ENCODE data around the gene HYAL3.

Gene HYAL3

DNA sequence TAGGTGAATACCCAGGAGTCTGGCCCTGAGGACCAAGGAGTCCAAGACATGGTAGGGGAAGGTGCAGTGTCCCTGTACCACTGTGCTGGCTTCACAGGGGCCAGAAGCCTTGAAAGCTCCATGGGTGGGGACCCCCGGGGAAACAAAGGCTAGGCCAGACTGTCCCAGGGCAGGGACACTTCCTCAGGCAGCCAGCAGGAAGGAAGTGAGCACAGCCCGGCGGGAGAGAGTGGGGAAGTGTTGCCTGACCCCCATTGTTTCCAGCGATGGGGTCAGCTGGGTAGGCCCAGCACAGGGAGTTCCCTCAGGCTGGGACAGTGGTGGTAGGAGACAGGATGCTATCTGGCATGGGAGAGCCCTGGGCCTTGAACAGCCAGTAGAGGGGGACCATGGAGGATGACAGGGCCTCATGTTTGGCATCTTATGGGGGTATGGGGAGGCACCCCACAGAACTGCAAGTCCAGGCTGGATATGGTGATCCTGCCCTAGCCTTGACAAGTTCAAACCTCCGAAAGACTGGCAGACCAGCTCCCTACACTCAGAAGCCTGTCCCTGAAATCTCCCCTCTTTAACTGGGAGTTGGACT, 24.5 kb upstream of the HYAL3 start:
- no peak for TF ChIP-seq GATA3 (IDR thresholded peaks at IDR 0.05; ENCODE audit: low read depth, low read length)

DNA sequence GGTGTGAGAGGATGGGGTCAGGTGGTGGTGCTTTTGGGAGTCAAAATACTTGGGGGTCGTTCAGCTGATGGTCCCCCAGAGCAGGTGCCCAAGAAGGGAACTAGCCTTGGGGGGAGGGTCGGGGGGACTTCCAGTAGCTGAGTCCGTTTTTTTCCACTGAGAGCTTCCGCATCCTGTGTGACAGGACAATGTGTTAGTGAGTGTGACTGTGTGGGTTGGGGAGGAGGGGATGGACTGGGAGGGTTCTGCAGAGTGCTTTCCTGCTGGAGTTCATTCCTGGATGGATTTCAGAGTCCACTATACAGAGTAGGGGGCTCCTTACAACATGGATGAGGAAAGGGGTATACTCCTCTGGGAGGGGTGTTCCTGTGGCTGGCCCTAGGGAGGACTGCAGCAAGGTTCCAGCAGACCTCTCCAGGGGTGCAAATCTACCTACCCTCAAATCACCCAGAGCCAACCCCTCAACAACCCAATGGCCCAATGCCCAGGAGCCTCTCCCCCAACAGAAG, 23.9 kb upstream of the HYAL3 start:
- TF ChIP-seq GATA3 (IDR thresholded peaks at IDR 0.05; ENCODE audit: low read depth, low read length): no peak
- no peak for TF ChIP-seq GATA2 (IDR thresholded peaks at IDR 0.05; ENCODE audit: low read depth, low read length)

DNA sequence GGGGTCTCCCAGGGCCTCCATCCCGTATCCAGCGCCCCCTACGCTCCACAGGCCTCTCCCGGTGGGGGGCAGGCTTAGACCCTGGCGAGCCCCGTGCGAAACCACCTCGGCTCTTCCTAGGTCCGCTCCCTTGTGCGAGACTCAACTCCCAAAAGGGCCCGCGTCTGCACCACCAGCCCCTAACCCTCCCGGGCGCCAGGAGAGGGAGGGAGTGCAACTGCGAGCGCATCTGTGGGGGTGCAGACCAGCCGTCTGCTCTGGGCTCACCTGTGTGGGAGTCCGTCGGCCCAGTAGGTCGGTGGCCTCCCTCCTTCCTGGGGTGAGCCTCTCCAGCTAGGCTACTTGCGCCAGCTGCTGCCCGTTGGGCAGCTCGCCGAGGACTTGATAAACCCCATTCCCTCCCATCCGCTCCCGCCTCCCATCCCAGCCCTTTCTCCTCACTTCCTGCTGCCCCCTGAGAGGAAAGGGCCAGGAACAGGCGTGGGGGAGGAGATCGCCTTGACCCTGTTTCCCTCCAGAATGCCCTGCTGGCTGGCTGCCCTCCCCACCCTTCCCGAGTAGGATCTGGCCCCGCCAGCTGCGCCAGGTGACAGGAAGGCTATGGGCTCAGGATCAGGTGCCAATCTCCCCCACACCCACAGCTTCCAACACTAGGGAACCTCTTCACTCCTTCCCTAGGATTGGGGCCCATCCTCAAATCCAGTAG, 23.3 kb upstream of the HYAL3 start, which contains the start of gene HYAL2:
HYAL2 (minus strand) TSS at position 360 of the 706 bp plus-strand sequence. CDS start 2,256 bp downstream, outside the sequence.
- no peak for TF ChIP-seq GATA2 (IDR thresholded peaks at IDR 0.05; ENCODE audit: low read depth, low read length)
- TF ChIP-seq GATA3 (IDR thresholded peaks at IDR 0.05; ENCODE audit: low read depth, low read length): no peak

DNA sequence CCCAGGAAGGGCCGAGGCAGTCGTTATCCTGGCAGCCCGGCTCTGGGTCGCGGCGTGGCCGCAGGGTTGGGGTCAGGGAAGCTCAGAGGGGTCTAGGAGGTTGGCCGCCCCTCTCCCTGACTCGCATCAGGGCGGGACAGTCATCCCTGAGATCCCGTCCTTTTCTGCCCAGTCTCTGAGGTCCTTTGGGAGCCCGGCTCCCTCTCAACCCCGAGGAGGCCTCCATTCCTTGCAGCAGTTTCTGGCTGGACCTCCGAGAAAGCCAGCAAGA, 22.8 kb upstream of the HYAL3 start:
- no peak for TF ChIP-seq GATA3 (IDR thresholded peaks at IDR 0.05; ENCODE audit: low read depth, low read length)

DNA sequence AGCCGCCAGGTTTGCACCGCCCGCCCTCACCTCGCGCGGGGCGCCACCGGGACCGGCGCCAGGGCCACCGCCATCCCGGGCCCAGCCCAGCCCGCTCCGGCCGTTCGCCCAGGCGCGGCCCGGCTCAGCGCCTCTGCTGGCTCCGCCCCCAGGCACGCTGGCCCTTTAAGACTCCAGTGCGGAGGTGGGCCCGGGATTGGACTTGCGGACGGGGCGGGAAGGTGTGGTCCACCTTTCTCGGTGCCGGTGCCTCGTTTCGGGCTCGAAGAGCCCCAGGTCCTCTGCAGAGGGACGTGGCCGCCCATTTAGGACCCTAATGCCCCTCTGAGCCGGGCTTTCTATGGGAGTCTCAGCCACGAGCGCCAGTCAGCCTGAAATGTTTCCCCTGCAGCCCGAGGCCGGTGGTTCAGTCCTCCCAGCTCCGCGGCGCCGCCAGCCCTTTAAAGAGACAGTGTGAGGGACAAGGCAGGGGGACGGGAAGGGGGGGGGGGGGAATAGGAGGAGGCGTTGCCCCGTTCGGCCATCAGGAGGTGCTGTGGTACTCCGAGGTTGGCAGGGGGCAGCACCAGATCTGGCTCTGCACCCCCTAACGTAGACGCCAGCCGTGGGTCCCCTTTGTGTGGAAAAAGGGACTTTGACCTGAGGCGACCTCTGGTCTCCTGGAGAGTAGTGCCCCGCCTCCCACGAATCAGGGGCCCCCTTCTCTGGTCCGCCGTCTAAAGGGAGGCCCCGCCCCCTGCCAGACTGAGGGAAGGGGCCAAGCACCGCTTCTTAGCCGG, 22.3 kb upstream of the HYAL3 start:
- TF ChIP-seq GATA3 (IDR thresholded peaks at IDR 0.05; ENCODE audit: low read depth, low read length) (no peak), GATA2 (IDR thresholded peaks at IDR 0.05; ENCODE audit: low read depth, low read length) (peak; percentile 18; the same call in 1 of the 2 replicates)

DNA sequence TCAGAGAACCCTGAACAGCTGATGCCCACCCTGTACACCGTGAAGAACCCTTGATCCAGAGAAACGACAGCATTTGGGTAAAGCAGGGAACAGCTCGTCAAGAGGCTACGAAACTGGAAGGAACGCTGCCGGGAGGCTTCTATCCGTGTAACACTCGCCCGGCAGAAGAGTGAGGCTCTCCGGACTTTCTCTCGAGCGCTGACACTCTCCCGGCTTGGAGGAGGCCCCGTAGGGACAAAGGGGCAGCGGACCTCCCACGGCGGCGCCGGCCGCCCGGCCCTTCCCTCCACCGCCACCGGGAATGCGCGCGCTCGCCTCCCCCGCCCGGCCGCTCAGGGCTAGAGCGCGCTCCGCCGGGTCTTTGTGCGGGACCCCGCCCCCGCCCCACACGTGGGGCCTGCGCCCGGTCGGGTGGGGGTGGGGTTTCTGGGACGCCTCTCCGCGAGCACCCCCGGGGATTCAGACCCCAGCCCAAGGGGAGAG, 21.7 kb upstream of the HYAL3 start:
- TF ChIP-seq GATA2 (IDR thresholded peaks at IDR 0.05; ENCODE audit: low read depth, low read length): no peak
- TF ChIP-seq GATA3 (IDR thresholded peaks at IDR 0.05; ENCODE audit: low read depth, low read length): no peak

DNA sequence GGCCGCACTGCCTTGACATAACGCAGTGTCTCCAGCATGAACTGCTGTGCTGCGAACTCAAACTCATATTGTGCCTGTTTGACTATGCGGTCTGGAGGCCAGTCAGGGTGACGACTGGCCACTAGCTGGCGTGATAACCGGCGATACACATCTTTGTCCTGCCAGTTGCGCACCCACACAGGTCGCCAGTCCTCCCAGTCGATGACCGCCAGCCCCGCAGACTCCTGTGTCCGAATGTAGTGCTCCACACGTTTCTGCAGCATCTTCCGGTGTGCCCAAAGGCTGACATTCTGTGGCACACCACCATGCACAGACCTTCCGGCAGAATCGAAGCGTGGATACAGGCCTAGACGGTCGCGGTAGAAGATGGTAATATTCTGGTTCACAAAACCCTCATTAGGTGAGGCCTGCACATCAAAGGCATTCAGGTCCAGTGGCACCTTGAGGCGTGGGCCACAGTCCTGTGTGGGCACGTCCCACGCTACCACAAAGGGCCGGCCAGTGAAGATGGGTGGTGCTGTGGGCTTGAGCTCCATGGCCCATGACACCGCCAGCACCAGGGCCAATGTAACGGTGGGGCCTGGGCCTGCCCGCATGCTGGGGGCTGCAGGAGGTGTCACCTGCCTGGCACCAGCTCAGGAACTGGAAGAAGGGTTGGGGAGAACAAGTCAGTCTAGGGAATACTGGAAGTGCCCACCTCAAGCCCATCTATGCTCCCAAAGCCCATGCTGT, 20.9 kb upstream of the HYAL3 start:
- no peak for TF ChIP-seq GATA2 (IDR thresholded peaks at IDR 0.05; ENCODE audit: low read depth, low read length)
- no peak for TF ChIP-seq GATA3 (IDR thresholded peaks at IDR 0.05; ENCODE audit: low read depth, low read length)

DNA sequence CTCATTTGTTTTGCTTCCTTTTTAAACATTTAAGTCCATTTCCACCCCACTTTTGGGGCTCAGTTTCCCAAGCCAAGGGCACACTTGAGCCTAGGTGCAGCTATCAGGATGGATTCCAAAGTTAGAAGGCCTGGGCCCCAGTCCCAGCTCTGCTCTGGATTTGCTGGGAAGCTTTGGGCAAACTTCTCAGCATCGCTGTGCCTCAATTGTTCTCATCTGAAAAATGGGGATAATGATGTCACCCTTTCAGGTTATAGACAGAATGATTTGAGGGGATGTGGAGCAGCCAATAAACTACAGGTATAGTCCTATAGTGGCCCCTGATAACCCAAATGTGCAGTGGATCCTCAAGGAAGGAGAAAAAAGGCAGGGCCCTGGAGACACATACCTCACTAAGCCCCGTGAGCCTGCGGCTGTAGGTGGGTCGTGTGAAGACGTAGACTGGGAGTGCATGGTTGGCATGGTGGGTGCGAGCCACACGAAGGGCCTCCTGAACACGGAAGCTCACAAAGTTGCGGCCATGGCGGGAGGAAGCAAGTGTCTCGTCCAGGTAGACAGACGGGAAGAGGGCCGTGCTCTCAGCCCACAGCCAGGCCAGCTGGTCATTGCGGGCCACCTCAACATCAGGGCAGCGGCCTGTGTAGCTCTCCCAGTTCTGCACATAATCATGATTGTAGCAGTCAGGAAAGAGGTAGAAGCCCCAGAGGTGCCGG, 20.1 kb upstream of the HYAL3 start:
- no peak for TF ChIP-seq GATA3 (IDR thresholded peaks at IDR 0.05; ENCODE audit: low read depth, low read length)
- TF ChIP-seq GATA2 (IDR thresholded peaks at IDR 0.05; ENCODE audit: low read depth, low read length): no peak

DNA sequence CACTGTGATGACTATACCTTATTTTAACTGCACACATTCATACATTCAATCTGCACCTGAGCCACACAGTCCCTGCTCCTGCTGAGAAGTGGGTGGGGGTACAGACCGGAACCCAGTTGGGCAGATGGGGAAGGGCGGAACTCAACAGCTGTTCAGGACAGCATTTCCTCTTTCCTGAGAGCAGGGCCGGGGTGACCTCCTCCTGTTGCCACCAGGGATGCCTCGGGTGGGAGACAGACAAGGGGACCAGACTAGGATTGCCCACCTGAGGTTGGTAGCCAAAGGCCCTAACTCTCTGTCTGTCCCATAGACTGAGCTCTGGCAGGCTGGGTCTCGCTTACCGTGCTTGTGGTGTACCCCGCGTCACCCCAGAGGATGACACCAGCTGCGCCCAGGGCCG, 19.4 kb upstream of the HYAL3 start:
- TF ChIP-seq GATA3 (IDR thresholded peaks at IDR 0.05; ENCODE audit: low read depth, low read length): no peak
- no peak for TF ChIP-seq GATA2 (IDR thresholded peaks at IDR 0.05; ENCODE audit: low read depth, low read length)

DNA sequence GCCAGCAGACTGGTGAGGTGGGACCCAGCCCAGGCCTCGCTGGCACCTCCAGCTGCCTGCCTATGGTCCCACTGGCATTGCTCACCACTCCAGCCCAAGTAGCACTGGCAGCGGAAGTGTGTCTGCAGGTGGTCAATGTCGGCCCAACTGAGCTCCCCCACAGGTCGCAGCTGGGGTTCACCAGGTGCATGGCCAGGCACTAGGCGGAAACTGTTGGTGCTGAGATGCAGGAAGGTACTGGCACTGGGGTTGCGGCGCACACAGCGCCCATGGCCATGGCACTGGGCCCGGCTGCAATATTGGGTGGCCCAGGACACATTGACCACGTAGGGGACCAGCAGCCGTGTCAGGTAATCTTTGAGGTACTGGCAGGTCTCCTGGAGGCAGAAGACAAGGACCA, 19.0 kb upstream of the HYAL3 start:
- TF ChIP-seq GATA2 (IDR thresholded peaks at IDR 0.05; ENCODE audit: low read depth, low read length) (no peak), GATA3 (IDR thresholded peaks at IDR 0.05; ENCODE audit: low read depth, low read length) (no peak)

DNA sequence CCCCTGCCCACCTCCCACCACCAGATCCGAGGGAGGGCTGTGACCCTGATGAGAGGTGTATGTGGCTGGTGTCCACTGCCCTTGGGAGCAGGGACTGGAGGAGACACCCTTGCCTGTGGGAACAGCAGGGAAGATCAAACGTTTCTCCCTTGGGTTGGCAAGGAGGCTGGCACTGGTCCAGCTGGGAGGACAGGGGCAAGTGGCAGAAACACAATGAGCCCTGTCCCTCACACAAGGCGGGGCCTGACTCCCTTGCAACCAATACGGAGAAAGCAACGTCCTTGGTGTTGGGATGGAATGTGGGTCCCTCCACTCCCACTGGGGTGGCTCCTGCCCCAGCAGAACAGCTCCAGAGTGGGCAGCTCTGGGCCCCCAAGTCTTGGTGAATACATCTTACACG, 18.1 kb upstream of the HYAL3 start:
- TF ChIP-seq GATA3 (IDR thresholded peaks at IDR 0.05; ENCODE audit: low read depth, low read length): no peak

DNA sequence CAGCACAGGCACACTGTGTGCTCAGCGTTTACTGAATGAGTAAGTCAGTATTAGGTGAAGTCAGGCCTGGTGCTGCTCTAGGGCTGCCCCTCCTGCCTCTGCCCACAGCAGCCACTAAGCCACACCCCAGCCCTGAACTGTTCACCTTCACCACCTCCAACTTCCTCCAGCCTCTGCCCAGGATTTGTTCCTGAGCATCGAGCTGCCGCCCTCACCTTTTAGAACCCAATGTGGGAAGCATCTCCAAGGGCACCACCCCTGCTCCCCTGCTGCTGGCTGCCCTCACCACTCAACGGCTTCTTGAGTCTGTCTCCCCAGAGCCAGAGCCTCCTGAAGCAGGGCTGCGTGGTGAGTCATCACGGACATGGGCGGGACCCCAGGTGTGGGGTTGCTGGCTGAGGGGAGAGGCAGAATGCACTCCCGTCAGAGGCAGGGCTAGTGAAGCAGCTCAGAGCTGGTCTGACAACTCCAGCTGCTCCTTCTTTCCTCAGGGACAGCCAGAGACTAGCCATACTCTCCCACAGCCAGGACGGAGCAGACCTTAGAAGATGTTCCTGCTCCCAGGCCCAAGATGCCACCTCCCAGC, 17.5 kb upstream of the HYAL3 start:
- no peak for TF ChIP-seq GATA2 (IDR thresholded peaks at IDR 0.05; ENCODE audit: low read depth, low read length)
- TF ChIP-seq GATA3 (IDR thresholded peaks at IDR 0.05; ENCODE audit: low read depth, low read length): no peak

DNA sequence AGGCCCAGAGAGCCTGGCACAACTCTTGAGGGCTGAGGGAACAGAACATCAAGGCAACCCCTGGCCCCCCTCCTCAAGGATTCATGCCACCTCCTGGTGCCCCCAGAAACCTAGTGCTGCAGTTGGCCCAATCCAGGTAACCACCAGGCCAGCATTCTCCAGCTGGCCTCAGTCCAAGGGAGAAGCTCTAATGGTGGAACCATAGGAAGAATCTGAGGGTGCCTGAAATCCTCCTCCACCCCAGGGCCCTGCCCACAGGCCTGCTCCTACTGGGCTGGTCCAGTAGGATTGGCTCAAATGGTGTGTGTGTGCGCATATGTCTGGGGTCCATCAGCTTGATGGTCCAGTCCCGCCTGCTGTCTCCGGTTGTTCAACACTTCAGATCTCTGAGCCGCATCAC, 15.6 kb upstream of the HYAL3 start:
- TF ChIP-seq GATA3 (IDR thresholded peaks at IDR 0.05; ENCODE audit: low read depth, low read length): no peak
- TF ChIP-seq GATA2 (IDR thresholded peaks at IDR 0.05; ENCODE audit: low read depth, low read length): no peak

Data from SH-SY5Y (cell line).